Astrocyte (in vitro differentiated cells and primary cell): Measurements from ENCODE around the gene CCNH.

Experiments used
- CTCF ChIP-seq: IDR thresholded peaks from 2 replicates; pipeline ENCODE4 v1.5.1; 2011; ENCODE audit warnings: low read depth, mild to moderate bottlenecking, inconsistent platforms, low read length, moderate library complexity; ENCODE audit not compliant: insufficient read depth
- EZH2 ChIP-seq: IDR thresholded peaks from 2 replicates; pipeline ENCODE4 v1.6.1; 2012; ENCODE audit warnings: mild to moderate bottlenecking, low read length, inconsistent platforms; ENCODE audit not compliant: insufficient read depth

GRCh38 chr5:87405472-87406155 is 7.1 kb downstream of the CCNH start:
- TF ChIP-seq CTCF, result no peak
- TF ChIP-seq EZH2, result no peak
